Limb (tissue), 2 donors: Measurements from ENCODE around the gene RNF112.
A peak's percentile ranks its signal among the peaks of the same experiment; 100 is the strongest.
"Not testable (repeated sequence)": the region's sequence is repeated elsewhere in the genome, so short reads cannot be mapped to it uniquely, and the experiment has no call there.

Source experiments
- DNase-seq, 2 donors: peaks; one replicate each; pipeline ENCODE4 v3.0.0-alpha.2; 2016; ENCODE audit errors: extremely low spot score in 2 of 2

Gene RNF112

DNA sequence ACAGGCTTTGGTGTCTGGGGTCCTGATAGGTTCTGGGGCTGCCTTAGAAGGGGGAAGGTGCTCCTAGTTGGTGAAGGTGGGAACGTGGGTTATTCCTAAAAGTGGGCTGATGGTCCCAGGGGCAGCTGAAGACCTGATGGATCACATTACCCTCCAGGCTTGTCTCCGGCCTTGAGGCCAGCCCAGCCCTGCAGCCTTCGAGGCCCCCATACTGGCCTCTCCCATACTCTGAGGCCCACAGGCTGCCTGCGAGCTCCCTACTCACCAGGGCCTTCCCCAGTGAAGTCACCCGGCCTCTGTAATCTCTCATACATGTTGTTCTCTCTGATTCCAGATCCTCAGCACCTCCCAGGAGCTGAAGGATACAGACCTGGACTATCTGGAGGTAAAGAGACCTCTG lies 2.7 kb downstream of the RNF112 start:
- DNase-seq, result no peak

DNA sequence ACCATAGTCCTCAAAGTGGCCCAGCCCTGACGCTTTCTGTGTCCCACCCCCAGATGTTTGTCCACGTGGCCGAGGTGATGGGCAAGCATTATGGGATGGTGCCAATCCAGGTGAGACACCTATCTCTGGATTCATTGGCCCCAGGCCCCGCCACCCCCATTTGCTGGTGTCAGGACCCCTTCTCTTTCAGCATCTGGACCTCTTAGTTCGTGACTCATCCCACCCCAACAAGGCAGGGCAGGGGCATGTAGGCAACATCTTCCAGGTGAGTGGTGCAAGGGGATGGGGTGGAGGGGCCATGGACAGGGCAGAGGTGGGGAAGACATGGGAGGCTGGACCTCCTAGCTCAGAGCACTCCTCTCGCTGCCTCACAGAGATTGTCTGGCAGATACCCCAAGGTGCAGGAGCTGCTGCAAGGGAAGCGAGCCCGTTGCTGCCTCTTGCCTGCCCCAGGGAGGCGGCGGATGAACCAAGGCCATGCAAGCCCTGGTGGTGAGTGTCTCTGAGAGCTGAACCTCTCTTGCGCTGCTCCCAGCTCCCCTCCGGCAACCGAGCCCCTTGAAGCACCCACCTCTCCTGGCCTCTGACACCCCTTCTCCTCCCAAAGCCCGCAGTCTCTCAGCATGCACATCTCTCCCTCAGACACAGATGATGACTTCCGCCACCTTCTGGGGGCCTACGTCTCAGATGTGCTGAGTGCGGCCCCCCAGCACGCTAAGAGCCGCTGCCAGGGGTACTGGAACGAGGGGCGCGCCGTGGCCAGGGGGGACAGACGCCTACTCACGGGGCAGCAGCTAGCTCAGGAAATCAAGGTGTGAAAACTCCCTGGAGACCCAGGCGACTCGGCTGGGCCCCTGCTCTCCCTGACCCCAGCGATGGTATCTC lies 3.6 kb downstream of the RNF112 start:
- no peak for DNase-seq

DNA sequence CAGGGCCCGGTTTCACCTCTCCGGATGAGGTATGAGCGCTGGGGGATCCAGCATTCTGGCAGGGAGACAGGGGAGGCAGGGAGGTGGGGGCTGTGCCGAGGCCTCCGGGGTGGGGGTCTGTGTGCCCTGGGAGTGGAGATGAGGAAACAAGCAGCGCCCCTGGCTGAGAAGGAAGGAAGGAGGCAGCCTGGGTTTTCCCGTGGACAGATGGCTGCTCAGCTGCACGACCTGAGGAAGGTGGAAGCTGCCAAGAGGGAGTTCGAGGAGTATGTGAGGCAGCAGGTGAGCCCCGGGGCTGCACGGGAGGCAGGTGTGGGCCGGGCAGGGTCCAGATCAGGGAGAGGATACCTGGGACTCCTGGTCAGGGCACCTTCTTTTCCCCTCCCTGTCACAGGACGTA lies 4.3 kb downstream of the RNF112 start:
- no peak for DNase-seq

DNA sequence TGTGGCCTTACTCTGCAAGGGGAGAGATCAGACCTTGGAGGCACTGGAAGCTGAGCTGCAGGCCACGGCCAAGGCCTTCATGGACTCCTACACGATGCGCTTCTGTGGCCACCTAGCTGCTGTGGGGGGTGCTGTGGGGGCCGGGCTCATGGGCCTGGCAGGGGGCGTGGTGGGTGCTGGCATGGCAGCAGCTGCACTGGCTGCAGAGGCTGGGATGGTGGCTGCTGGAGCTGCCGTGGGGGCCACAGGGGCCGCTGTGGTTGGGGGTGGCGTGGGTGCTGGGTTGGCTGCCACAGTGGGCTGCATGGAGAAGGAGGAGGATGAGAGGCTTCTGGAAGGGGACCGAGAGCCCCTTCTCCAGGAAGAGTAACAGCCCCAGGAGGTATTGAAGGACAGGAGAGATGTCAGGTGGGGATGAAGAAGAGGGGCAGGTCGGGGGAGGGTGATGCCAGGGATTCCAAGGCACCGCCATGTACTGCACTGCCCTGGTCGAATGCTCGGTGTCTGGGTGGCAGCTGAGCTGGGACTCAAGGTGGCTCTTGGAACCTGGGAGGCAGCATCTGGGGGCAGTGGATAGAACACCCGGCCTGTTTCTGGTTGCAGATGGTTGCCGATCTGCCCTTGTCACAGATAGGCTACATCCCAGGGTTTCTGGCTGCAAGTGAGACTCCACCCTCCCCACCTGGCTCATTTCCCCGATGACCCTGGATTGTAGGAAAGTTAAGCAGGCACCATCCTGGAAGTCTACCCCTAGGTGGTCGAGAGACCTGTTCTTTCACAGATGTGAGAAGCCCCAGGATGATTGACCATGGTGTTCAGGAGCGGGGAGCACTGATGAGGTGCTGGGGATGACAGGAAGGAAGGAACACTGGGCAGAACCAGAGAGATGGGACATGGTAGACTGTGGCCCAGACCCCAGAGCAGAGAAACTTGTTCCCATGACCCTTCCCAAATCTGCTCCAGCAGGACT lies 5.1 kb downstream of the RNF112 start:
- no peak for DNase-seq

DNA sequence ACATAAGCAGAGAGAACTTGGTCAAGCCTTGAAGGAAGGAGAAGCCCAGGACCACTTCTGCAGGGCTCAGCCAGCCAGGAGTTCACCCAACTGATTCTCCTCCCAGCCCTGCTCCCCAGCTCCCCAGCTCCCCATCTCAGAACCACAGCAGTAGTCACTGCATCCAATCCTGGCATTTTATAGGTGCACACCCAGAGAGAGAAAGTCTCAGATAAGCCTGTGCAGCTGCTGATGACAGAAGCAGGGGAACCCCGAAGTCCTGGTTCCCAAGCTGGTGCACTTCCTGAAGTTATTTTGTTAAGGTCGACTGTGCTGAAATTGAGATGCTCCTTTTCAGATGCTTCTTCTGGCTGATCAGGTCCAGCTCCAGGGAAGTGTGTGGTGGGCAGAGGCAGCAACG lies 6.6 kb downstream of the RNF112 start:
- DNase-seq, result no peak

DNA sequence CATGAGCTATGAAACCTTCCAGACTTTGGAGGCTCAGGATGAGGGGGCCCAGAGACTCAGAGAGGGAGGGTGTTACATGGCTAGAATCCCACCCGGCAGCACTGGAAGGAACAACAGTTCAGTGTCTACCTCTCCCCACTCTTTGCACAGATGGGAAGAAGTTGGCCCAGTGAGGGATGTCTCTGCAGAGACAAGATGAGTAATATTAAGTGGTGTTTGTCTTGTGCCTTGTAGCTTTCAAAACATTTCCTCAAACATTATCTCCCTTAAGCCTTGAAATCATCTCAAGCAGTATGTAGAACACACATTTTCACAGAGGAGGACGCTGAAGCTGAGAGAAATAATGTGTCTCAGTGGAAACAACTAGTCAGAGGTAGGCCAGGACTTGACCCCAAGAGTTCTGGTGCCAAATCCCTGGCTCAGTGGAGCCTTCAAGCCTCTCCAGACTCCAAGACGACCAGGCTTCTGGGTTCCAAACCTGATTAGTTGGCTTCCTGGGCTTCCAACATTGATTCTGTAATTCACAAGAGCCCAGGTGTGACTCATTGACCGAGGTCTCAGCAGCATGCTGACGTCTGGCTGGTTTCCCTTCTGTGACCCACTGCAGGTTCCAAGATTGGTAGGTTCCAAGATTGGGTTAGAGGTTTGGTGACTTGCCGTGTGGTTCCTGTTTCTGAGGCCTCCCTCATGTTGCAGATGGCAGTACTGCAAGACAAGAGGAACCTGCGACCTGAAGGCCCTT lies 7.4 kb downstream of the RNF112 start:
- no peak for DNase-seq

DNA sequence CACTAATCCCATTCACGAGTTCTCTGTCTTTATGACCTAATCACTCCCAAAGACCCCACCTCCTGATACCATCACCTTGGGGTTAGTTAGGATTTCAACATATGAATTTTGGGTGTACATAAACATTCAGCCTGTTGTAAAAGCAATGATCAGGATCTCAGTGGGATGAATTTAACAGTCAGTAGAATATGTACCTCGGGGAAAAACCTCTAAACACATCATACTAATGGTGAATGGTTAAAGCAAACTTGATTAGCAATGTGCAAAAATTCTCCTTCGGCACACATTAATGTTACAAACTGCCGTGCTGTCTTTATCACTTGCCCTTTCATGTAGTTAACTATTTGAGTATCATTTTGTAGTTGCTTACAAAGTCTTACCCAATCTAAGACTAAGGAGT lies 10.2 kb downstream of the RNF112 start:
- DNase-seq, result no peak

DNA sequence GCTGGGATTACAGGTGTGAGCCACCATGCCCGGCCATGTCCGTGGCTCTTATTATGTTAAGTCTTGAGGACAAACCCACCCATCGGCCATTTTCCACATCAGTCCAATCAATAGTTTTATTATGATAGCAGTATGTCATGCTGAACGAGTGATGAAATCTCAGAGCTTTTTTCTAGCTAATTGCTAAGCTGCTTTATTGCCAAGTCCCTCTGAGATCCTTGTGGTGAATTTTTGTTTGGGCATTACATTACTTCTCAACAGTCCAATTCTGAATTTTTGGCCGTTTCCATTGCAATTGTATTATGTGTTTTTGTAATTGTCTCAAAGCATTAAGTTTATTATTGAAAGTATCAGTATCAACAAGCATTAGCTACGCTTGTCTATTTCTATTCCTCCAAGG lies 10.9 kb downstream of the RNF112 start:
- DNase-seq, result no peak

DNA sequence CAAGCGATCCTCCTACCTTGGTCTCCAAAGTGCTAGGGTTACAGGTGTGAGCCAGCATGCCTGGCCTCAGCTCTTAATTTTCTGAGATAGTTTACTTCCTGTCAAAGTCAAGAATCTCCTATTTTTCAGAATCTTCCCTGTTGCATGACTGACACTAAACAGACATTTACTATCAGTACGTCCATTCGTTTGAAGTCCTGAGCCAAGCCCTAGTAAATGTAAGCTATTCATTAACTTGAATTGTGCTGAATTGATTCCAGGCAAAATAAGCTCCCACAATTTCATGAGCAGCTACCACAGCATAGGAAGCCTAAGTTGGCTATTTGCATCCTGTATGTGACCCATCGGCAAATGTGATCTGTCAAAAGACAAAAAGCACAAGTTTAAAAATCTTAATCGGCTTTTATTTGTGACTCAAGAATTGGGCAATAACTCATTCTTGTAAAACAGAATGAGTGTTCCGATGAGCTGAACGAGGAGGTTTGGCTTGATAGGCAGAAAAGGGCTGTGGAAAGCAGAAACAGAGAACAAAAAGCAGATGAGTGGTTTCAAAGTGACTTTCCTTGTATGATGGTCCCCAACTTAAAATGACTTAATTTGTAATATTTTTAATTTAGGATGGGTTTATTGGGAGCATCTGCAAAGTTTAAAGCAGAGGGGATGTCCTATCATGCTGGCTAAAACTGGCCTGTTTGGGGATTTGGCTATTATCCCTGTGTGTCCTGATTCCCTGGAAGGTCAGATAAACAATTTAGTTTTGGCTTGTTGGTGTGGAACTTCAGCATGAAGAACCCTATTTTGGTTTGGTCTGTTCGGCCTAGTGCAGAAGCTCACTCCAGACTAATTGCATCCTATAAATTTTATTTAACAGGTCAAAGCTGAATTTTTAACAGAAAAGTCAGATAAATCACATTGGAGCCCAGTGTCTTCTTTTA lies 14.2 kb downstream of the RNF112 start:
- DNase-seq, result no peak

DNA sequence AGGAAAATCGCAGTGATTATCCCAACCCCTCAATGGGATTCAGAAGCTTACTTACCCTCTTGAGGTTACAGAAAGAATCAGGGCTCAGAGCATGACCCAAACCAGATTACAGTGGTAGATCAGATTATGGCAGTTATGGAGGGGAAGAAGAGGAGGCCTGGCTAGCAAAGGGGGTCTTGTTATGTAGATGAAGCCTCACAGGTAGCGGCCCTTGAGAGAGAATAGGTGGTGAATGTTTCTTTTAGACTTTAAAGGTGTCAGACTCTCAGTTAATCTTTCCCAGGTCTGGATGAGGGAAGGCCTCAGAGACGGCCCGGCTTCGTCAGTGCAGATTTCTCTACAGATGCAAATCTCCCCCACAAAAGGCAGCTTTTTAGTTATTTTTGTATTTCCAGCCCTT lies 15.6 kb downstream of the RNF112 start:
- DNase-seq, result no peak

DNA sequence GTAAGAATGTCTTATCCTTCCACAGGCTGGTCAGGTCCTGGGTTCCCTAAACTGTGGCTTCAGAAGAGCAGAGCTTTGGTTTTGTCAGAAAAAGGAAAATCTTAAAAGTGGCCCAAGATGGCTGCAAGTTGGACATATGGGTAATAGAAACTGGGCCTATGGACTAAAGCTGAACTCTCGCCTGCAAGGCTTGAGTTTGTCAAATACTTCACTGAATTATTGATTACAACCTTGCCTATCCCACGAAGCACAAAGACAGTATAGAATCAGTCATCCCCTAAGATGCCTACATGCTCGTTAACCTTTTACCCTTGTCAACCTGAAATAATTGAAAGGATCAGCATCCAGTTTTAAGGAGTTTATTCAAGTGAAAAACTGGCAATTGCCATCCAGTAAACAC lies 20.7 kb downstream of the RNF112 start:
- no peak for DNase-seq

DNA sequence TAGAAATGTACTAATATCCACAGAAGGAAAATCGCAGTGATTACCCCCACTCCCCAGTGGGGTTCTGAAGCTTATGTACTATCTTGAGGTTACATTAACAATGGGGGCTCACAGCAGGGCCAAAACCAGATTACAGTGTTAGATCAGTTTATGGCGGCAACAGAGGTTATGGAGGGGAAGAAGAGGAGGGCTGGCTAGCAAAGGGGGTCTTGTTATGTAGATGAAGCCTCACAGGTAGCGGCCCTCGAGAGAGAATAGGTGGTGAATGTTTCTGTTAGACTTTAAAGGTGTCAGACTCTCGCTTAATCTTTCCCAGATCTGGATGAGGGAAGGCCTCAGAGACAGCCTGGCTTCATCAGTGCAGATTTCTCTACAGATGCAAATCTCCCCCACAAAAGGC lies 22.2 kb downstream of the RNF112 start:
- DNase-seq, result no peak

DNA sequence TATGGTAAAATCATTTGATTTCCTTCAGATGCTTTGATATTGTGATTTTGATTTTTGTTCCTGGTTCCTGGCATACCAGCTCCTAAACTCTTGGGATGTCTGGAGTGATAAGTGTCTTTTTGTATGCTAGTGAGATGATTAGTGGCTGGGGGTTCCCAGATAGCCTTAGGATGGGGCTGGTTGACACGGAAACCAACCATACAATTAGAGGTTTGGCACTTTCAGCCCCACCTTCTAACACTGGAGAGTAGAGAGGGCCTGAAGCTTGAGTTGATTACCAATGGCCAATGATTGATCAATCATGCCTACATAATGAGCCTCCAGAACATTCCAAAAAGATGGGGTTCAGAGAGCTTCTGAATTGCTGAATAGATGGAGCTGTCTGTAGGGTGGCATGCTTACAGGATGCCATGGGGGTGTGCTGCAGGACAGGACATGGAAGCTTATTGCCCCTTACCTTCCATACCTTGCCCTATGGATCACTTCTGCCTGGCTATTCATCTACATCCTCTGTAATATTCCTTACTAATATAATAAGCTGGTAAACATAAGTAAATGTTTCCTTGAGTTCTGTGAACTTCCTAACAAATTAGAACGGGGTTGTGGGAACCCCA lies 22.8 kb downstream of the RNF112 start:
- DNase-seq, result no peak

DNA sequence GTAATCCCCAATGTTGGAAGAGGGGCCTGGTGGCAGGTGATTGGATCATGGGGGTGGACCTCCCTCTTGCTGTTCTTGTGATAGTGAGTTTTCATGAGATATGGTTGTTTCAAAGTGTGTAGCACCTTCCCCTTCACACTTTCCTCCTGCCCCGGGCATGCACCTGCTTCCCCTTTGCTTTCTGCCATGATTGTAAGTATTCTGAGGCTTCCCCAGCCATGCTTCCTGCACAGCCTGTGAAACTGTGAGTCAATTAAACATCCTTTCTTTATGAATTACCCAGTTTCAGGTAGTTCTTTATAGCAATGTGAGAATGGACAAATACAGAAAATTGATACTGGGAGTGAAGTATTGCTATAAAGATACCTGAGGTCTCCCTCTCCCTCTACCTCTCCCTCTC lies 29.4 kb downstream of the RNF112 start:
- DNase-seq, result no peak

DNA sequence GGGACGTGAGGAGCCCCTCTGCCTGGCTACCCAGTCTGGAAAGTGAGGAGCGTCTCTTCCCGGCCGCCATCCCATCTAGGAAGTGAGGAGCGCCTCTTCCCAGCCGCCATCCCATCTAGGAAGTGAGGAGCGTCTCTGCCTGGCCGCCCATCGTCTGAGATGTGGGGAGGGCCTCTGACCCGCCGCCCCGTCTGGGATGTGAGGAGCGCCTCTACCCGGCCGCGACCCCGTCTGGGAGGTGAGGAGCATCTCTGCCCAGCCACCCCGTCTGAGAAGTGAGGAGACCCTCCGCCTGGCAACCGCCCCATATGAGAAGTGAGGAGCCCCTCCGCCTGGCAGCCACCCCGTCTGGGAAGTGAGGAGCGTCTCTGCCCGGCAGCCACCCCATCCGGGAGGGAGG lies 30.3 kb downstream of the RNF112 start:
- not testable (repeated sequence) for DNase-seq

DNA sequence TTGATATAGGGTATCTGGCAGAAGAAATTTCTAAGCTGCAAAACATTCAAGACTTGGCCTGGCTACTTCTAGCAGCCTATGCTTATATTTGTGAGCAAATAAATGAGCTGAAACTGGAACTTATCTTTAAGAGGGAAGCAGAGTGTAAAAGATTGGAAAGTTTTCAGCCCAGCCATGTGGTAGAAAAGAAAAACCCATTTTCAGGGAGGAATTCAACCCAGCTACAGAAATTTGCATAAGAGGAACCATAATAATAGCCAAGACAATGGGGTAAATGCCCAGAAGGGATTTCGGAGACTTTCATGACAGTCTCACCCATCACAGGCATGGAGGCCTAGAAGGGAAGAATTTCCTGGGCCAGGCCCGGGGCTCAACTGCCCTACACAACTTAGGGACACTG lies 31.7 kb downstream of the RNF112 start:
- DNase-seq, result no peak

DNA sequence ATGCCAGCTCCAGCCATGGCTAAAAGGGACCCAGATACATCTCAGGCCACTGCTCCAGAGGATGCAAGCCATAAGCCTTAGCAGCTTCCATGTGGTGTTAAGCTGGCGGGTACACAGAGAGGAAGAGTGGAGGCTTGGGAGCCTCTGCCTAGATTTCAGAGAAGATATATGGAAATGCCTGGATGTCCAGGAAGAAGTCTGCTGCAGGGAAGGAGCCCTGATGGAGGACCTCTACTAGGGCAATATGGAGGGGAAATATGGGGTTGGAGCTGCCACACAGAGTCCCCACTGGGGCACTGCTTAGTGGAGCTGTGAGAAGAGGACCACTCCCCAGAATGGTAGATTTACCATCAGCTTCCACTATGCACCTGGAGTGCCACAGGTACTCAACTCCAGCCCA lies 32.1 kb downstream of the RNF112 start:
- DNase-seq, result no peak

DNA sequence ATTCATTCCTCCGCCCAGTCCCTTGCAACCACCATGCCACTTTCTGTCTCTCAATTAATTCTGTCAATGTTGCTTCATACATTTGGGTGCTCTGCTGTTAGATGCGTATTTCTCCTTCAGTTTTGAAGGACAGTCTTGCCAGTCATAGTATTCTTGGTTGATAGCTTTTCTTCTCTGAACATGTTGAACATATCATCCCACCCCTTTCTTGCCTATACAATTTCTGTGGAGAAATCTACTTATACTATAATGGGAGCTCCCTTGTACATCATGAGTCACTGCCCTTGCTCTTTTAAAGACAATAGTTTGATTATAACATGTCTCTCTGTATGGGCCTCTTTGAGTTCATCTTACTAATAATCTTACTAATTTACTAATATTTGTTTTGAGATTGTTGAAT lies 34.1 kb downstream of the RNF112 start:
- DNase-seq, result no peak

DNA sequence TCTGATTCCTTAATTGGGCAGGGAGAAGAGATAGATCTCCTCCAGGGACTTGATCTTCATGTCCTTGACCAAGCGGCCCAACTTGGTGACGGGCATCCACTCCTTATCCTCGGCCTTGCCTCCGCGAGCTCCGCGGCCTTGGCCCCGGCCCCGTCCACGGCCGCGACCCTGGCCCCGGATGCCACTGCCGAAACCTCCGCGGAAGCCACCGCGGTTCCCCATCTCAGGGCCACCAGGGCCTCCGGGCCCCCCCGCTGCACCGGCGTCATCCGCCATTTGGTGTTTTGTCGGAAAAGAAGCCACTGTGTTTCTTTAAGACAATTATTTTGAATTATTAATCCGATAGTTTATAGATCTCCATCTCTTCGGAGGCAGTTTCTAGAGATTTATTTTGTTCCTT lies 35.5 kb downstream of the RNF112 start:
- DNase-seq, result not testable (repeated sequence)

DNA sequence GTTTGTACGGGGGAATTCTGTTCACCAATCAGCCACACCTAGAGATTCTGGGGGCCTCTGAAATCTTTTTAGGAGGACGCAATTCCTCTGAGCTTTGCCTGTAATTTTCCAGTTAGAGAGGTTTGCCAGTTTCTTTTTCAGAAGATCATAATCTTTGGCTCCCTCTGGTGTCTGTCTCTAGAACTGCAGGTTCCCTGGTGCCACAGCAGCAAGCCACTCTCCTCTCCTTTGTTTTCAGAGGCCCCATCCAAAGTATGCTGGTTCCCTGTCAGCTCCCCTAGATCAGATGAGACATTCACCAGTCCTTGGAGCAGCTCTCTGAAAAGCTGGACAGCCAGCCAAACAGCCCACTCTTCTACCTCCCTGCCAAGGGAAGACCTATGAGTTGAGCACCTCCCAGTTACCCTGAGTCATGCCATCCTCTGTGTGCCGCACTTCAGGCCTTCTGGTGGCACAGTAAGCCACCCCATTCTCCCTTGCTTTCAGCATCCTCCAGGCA lies 36.1 kb downstream of the RNF112 start:
- DNase-seq, result peak; percentile 86 to 93
